Colonic mucosa (tissue), 4 donors: Measurements from ENCODE around the gene DDX54. TPM values are rescaled to one million over a fixed set of nuclear protein-coding genes. Genes with fewer than 3 reads are reported as not detected.
A peak's percentile ranks its signal among the peaks of the same experiment; 100 is the strongest.

ENCODE experiments used
- DNase-seq: peaks from one replicate; pipeline ENCODE4 v3.0.0-alpha.2; 2020
- H3K27ac ChIP-seq: fragments of 200-600 bp; one replicate; pipeline ENCODE4 v1.8.0; 2021
- H3K27me3 ChIP-seq: fragments of 200-600 bp; one replicate; pipeline ENCODE4 v1.8.0; 2021
- H3K36me3 ChIP-seq: fragments of 200-600 bp; one replicate; pipeline ENCODE4 v1.8.0; 2021
- H3K4me1 ChIP-seq: fragments of 200-600 bp; one replicate; pipeline ENCODE4 v1.8.0; 2021; ENCODE audit warnings: mild to moderate bottlenecking
- H3K4me3 ChIP-seq: fragments of 200-600 bp; one replicate; pipeline ENCODE4 v1.8.0; 2021
- H3K9ac ChIP-seq, 2 donors: one replicate each; pipeline ENCODE4 v1.7.0; 2013; ENCODE audit warnings: control low read depth in 2 of 2, low read depth in 2 of 2, low read length in 2 of 2
- H3K9me3 ChIP-seq: fragments of 200-600 bp; one replicate; pipeline ENCODE4 v1.8.0; 2021
- CTCF ChIP-seq: fragments of 200-600 bp; IDR thresholded peaks from one replicate; pipeline ENCODE4 v1.8.0; 2022; ENCODE audit warnings: antibody characterized with exemption, mild to moderate bottlenecking
- intact Hi-C: fragments of 100-400 bp; cut with DNase I; formaldehyde crosslinking; loops from one replicate; pipeline ENCODE4 v1.14.1; 2022
- total RNA-seq, 2 donors: library from RNA; stranded (reverse); fragmentation: NEBNext Ultra II Directional in 1 of 2; extraction: Animal tissue kit (Norgen Biotek cat#: 25700) in 1 of 2; gene quantifications; one replicate each; pipeline ENCODE4 v1.2.1, GENCODE V29; 2021
- donor health status: healthy.
- donor health status: DM: no; HTN: no; CAD: no.
- donor health status: DM: no; HTN: no; CAD: no.

The DDX54 gene
- total RNA-seq, 2 donors from 2014 or later: 54.8 to 98.3 TPM

- Histone ChIP-seq H3K4me1 (peaks cover 14% of the 10 kb centered on the region), H3K27me3 (no peaks in the 10 kb centered on the region), H3K9me3 (no peaks in the 10 kb centered on the region), H3K9ac (peak overlapping the region; percentile 91 to 99), H3K36me3 (peaks cover 6% of the 10 kb centered on the region), H3K27ac (peak overlapping the region; percentile 92), H3K4me3 (peak overlapping the region; percentile 98)
- peak; percentile 92 for DNase-seq
- intact Hi-C loops: no loop called here
- no peak for TF ChIP-seq CTCF
Measured at GRCh38 chr12:113184900-113185179, 438 bp downstream of the DDX54 start.

GRCh38 chr12:113184098-113184899 lies 979 bp downstream of the DDX54 start:
- Histone ChIP-seq H3K9me3 (no peaks in the 10 kb centered on the region), H3K27me3 (no peaks in the 10 kb centered on the region), H3K36me3 (peaks cover 7% of the 10 kb centered on the region), H3K9ac (peak overlapping the region; percentile 91 to 99), H3K4me1 (peaks cover 14% of the 10 kb centered on the region), H3K27ac (peak overlapping the region; percentile 92), H3K4me3 (peak overlapping the region; percentile 98)
- no peak for DNase-seq
- TF ChIP-seq CTCF: no peak
- intact Hi-C loops: no loop called here

GRCh38 chr12:113183030-113183589 lies 2.2 kb downstream of the DDX54 start:
- H3K9me3 ChIP-seq: no peaks in the 10 kb centered on the region
- no peak for TF ChIP-seq CTCF
- no peaks in the 10 kb centered on the region for H3K27me3 ChIP-seq
- H3K27ac ChIP-seq: no peak overlapping the region
- no peak for DNase-seq
- H3K9ac ChIP-seq: no peak overlapping the region
- peaks cover 14% of the 10 kb centered on the region for H3K4me1 ChIP-seq
- H3K36me3 ChIP-seq: peaks cover 19% of the 10 kb centered on the region
- no peak overlapping the region for H3K4me3 ChIP-seq
- intact Hi-C loops: no loop called here

- peaks cover 22% of the 10 kb centered on the region for H3K36me3 ChIP-seq
- H3K27ac ChIP-seq: no peak overlapping the region
- peaks cover 14% of the 10 kb centered on the region for H3K4me1 ChIP-seq
- TF ChIP-seq CTCF: no peak
- no peak overlapping the region for H3K9ac ChIP-seq
- intact Hi-C loops: no loop called here
- no peaks in the 10 kb centered on the region for H3K27me3 ChIP-seq
- H3K4me3 ChIP-seq: no peak overlapping the region
- no peak for DNase-seq
- no peaks in the 10 kb centered on the region for H3K9me3 ChIP-seq
Measured at GRCh38 chr12:113181975-113182374, 3.3 kb downstream of the DDX54 start.

- H3K9me3 ChIP-seq: no peaks in the 10 kb centered on the region
- H3K4me3 ChIP-seq: no peak overlapping the region
- TF ChIP-seq CTCF: no peak
- H3K4me1 ChIP-seq: peaks cover 5% of the 10 kb centered on the region
- peaks cover 22% of the 10 kb centered on the region for H3K36me3 ChIP-seq
- intact Hi-C loops: no loop called here
- no peak overlapping the region for H3K9ac ChIP-seq
- no peaks in the 10 kb centered on the region for H3K27me3 ChIP-seq
- no peak overlapping the region for H3K27ac ChIP-seq
- DNase-seq: no peak
Measured at GRCh38 chr12:113180333-113180732, 4.9 kb downstream of the DDX54 start.
